Putamen (tissue), 1 donor: Measurements from ENCODE around the gene IGF2.

ENCODE experiments used
- DNase-seq: peaks from one replicate; pipeline ENCODE4 v3.0.0-alpha.2; 2016; ENCODE audit warnings: low spot score

The IGF2 gene

DNA sequence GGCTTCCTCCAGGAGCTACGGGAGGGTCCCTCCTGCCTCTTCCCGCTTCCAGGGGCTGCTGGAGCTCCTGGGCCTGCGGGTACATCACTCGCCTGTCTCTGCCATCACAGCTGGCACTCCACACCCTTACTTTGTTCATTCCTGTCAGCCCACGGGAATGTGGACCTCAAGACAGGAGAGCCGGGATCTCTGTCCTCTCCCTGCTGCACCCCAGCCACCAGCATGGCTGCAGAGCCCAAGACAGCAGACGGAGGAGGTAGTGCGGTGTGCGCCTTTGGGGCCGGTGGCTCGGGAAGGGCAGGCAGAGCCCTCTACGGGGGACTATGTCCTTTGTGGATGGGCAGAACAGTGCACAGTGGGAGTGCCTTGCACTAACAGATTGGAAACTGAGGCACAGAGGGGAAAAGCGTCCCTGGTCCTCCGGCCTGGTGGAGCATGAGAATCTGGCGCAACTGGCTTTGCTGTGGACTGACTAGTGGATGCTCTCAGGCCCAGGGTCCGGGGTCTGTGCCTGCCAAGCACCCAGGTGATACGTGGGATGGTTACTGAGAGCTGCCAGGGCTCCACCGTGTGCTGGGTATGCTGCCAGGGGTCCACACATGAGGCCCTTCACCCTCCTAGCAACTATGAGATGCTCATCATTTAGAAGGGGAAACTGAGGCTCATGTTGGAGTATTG is 47.3 kb downstream of the IGF2 start:
- DNase-seq: no peak

DNA sequence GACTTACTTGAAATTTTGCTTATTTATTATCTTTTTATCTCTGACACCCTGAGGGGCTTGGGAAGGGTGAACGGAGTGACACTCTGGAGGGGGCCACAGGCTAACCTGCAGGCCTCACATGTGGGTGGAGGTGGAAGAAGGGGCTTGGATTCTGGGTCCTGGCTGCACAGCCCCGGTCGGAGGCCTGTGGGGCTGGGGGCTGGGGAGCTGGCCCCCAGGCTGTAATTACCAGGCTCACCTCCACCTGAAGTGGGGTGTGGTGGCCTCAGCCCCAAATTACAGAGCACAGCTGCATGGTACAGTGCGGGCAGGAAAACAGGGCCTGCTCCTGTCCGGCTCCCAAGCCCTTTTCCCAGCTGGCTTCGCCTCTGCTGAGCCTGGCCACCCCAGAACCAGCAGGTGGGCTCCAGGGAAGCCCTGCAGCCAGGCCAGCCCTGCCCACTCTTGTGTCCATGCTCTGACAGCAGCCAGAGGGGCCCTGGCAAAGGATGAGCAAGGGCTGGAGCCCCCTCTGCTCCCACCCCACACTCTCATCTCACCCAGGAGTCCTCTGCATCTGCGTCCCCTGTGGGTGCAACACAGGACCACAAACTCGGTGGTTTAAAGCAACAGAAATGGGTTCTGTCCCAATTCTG is 48.0 kb downstream of the IGF2 start:
- DNase-seq: no peak

DNA sequence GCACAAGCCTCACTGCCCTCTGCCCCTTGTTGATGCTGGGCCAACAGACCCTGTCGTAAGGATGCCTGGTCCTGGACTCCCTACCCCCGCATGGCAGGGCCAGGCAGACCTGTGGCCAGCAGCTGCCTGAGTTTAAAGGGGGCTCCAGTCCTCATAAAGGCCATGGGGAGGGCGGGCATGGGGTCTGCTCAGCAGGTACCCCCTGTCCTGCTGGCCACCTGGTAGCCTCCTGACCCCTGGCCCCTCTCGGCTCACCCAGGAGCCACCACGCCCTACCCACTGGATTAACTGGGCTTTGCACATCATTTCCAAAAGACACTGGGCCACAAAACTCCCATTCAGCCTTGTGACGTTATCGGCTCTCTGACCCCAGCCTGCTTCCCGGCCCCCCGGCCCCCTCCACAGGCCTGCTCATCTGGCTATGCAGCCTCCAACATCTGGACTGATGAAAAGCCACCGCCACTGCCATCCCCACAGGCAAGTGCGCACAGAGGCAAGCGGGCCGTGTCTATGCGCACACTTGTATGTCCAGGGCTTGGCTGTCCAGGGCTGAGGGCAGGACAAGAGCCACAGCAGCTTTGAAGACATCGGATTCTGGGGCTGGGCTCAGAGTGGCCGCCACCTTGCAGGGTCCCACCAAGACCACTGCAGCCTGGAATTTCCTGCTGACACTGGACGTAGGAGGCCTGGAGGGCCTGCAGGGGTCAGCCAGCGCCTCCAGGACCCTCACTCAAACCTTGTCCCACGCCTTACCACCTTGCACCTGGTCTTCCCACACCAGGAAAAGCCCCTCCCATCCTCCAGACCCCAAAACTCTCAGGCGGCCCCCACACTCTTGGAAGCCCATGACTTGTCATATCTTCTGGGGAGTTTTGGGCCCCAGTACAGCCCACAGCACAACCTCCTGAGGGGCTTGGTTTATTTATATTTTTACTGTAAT is 48.7 kb downstream of the IGF2 start:
- DNase-seq: no peak

DNA sequence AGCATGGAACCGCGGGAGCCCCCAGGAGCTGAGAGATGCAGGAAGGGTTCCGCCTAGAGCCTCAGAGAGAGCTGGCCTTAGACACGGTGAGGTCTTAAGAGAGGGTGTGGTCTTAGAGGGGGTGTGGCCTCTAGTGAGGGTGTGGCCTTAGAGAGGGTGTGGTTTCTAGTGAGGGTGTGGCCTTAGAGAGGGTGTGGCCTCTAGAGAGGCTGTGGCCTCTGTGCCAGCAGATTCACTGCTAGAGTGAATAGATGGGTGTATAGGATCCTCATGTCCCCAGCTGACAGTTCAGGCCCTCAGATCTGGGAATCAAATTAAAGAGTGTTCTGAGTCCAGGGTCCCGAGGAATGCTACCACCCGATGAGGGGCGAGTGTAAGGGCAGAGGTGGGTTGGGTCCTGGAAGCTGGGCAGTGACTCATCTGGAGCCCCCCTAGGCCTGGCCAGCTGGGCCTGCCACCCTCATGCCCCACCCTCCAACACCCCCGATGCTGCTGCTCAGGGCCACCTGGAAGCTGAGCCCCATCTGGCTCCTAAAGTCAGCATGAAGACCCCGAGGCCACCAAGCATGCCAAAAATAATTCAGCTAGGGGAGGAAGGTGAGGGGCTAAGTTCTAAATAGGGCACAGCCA is 49.5 kb downstream of the IGF2 start:
- no peak for DNase-seq

DNA sequence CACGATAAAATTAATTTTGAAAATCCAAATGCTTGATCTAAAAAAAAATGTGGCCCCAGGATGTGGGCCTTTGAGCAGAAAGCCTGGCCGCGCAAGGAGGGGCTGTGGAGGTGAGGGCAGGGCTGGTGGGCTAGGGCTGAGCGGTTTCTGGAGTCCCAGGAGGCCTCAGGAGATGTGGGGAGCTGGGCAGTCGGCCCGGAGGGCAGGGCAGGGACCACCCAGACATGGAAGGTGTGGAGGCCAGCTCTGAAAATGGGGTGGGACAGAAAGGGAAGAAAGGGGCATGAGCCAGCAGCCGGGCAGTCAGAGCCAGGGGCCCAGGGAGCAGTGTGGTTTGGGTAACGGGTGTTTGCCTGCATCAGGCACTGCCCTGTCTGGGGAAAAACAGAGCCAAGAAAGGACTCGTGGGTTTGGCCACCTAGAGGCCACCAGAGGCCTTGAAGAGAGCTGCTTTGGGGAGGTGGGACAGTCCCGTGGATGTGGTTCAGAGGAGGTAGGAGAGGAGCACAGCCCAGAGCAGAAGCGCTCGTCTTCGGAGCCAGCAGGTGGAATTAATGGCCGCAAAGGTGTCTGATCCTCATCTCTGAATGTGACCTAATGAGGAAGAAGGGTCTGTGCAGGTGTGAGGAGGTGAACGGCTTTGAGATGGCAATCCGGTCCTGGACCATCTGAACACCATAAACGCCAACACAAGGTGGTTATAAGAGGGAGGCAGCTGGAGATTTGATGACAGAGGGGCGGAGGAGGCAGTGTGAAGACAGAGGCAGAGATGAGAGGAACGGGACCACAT is 50.2 kb downstream of the IGF2 start:
- no peak for DNase-seq

DNA sequence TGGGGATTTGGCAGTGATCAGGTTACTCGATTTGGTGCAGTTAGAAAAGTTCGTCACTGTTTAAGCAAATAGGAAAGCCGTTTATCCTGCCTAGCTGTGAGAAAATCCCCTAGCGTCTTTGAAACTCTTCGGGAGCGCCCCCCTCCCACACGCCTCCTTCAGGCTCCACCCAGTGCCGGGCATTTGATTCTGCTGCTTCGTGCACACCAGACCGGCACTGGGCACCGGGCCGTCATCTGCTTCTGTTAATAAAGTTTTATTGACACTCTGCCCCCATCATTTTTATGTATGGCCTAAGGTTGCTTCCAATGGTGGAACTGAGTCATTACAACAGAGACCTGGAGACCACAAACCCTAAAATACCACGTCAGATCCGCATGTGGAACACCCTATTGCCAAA is 50.9 kb downstream of the IGF2 start:
- no peak for DNase-seq

DNA sequence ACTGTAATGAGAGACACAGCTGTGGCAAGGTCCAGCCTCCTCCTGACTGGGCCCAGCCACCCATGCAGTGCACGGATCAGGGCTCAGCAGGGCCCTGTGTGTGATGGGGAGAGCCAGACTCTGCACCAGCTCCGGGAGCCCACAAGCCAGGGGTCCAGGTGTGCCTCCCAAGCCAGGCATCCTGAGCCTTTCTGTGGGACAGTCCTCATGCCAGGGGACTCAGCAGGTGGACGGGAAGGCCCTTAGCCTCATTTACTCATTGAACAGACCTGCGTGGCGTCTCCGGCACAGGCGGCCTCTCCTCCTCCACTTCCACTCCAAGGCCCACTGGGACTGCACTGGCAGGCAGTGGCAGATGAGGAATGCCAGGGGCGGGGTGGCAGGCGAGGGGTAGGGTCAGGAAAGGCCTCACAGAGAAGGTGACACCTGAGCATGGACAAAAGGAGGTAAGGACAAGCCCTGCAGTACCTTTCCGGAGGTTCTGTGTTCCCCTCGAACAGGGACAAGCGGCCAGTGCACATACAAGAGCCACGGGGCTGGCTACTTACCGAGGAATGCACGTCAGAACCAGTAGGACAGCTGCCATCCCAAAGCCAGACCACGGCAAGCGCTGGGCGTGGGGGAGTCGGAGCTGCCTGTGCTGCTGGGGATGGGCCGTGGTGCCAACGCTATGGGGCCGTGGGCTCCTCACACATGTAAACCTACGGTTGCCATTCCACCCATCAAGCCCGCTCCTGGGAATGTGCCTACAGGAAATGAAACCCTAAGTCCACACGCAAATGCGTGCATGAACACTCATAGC is 52.7 kb downstream of the IGF2 start:
- no peak for DNase-seq

DNA sequence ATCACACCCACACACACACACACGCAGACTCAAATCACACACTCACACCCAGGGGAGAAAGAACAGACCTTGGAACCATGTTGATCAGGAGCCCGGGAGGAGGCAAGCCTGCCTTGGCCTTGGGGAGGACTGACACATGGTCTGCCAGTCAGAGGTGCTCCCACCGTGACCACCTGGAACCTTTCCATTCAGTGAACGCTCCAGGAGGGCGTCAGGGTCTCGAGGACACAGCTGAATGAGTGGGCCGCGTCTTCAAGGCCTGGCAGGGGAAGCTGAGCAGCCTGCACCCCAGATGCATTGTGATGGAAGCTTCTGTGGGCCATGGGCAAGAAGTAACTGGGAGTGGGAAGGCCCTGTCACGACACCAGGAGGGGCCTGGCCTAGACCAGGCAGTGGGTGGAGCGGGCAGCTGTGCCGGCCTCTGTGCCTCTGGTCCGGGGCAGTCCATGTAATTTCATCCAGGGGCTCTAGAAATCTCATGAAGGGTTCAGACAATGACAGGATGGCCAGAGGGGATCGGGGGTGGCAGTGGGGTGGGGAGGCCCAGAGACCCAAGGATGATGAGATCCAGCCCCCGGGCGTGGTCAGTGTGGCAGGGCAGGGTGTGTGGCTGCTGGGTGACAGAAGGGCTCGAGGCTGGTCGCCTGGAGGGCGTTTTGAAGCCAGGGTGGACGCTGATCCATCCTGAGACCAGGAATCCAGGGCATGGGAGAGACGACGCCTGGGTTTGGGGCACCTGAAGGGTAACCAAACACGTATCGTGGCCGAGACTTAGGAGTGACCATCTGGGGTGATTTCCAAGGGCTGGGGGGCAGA is 53.7 kb downstream of the IGF2 start:
- no peak for DNase-seq

DNA sequence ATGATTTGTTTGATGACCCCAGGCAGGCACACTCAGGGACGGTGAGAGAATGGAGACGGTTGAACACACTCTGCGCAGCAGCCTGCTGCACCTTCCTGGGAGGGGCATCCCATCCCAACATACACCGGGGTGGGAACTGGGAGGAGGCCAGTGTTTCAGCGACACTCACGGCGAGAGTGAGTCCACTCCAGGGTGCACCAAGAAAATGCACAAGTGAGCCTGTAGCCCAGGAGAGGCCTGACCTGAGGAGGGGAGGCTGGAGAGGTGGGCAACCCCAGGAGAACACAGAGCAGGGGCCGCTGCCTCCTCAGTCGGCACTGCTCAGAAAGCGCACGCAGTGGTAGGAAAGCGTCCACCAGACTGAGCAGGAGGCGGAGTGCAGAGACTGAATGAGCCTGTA is 54.5 kb downstream of the IGF2 start:
- DNase-seq: no peak
